K562 (cell line): Measurements from ENCODE around the gene TUBA1B. TPM values are rescaled to one million over a fixed set of nuclear protein-coding genes. Genes with fewer than 3 reads are reported as not detected.

Experiments used
- ASH1L ChIP-seq: fragments of 450-650 bp; IDR thresholded peaks from 2 replicates; pipeline ENCODE4 v1.6.1; 2018; ENCODE audit warnings: borderline replicate concordance, mild to moderate bottlenecking, low read depth; ENCODE audit not compliant: partially characterized antibody
- BRF1 ChIP-seq: IDR thresholded peaks from 3 replicates; pipeline ENCODE4 v1.6.1; 2011; ENCODE audit warnings: borderline replicate concordance, mild to moderate bottlenecking; ENCODE audit not compliant: insufficient read length; ENCODE audit errors: extremely low read depth
- COPS2 ChIP-seq: fragments of 450-650 bp; conservative IDR thresholded peaks from 2 replicates; pipeline ENCODE4 v1.6.1; 2016; ENCODE audit warnings: mild to moderate bottlenecking, moderate library complexity
- HDAC6 ChIP-seq: IDR thresholded peaks from 2 replicates; pipeline ENCODE4 v1.6.1; 2012; ENCODE audit warnings: low read depth, mild to moderate bottlenecking, control low read depth, inconsistent platforms, low read length, moderate library complexity
- HSF4 ChIP-seq: fragments of 250-450 bp; sonication (Bioruptor Pico); IDR thresholded peaks from 2 replicates; pipeline ENCODE4 v2.1.2; 2022; ENCODE audit warnings: mild to moderate bottlenecking, moderate library complexity, borderline replicate concordance
- LCOR ChIP-seq: sonication (generic); formaldehyde crosslinking; IDR thresholded peaks from 2 replicates; pipeline ENCODE4 v1.8.0; 2022; ENCODE audit warnings: mild to moderate bottlenecking, missing genetic modification reagents
- MEIS2 ChIP-seq: fragments of 450-650 bp; IDR thresholded peaks from 2 replicates; pipeline ENCODE4 v1.6.1; 2014; ENCODE audit warnings: mild to moderate bottlenecking; ENCODE audit not compliant: partially characterized antibody
- MYC ChIP-seq, 2 experiments: fragments of 250-450 bp in 1 of 2; sonication (Bioruptor Pico) in 1 of 2; IDR thresholded peaks; 2 replicates each; pipeline versions ENCODE4 v1.5.1 to v1.6.1; 2012 to 2021; ENCODE audit warnings: low read depth in 2 of 2, borderline replicate concordance in 1 of 2, improper control_type of control experiment in 1 of 2, low read length in 1 of 2, mild to moderate bottlenecking in 1 of 2, moderate library complexity in 1 of 2
- NFE2 ChIP-seq: IDR thresholded peaks from 2 replicates; pipeline ENCODE4 v1.6.1; 2014; ENCODE audit warnings: antibody characterized with exemption, low read depth
- RBM39 ChIP-seq: fragments of 200-400 bp; formaldehyde crosslinking; optimal IDR thresholded peaks from 2 replicates; pipeline ENCODE3; 2018; ENCODE audit warnings: low read depth, low read length
- RFX1 ChIP-seq: fragments of 450-650 bp; IDR thresholded peaks from 2 replicates; pipeline ENCODE4 v1.6.1; 2016; ENCODE audit warnings: mild to moderate bottlenecking, moderate library complexity
- ZNF561 ChIP-seq: fragments of 450-650 bp; formaldehyde crosslinking; conservative IDR thresholded peaks from 2 replicates; pipeline ENCODE4 v1.4.0; 2020; ENCODE audit warnings: mild to moderate bottlenecking, moderate library complexity
- ZNF780A ChIP-seq: fragments of 250-450 bp; sonication (Bioruptor Pico); IDR thresholded peaks from 2 replicates; pipeline ENCODE4 v1.5.0; 2021; ENCODE audit warnings: mild to moderate bottlenecking
- polyA plus RNA-seq, 8 experiments: library from polyadenylated mRNA; depleted of rRNA in 4 of 8; stranded (reverse) in 5 of 8; unstranded in 3 of 8; fragments of >200 nt; fragmentation: Nextera tagmentation in 2 of 8; fragmentation: Illumina TruSeq in 1 of 8; extraction: Ambion mirVana in 2 of 8; extraction: Trizol in 1 of 8; gene quantifications; 2 replicates each; pipeline versions ENCODE4 v1.2.1 to v1.2.3, GENCODE V29; 2011 to 2014; ENCODE audit warnings: inconsistent platforms in 1 of 8, missing spikeins in 1 of 8
- total RNA-seq, 7 experiments: library from RNA; depleted of rRNA in 6 of 7; stranded (reverse); fragments of >200 nt in 6 of 7; fragmentation: Illumina TruSeq in 2 of 7; extraction: Trizol in 2 of 7; gene quantifications; 2 replicates each; pipeline versions ENCODE4 v1.2.1 to v1.2.3, GENCODE V29; 2011 to 2021; ENCODE audit warnings: low replicate concordance in 1 of 7
- TF ChIP-seq, protein P1 (sequence below): fragments of 450-650 bp; formaldehyde crosslinking; IDR thresholded peaks from 2 replicates; pipeline ENCODE4 v1.4.0; 2022; ENCODE audit warnings: missing genetic modification characterization
- TF ChIP-seq, protein P2 (sequence below): fragments of 250-450 bp; sonication (Bioruptor Pico); IDR thresholded peaks from 2 replicates; pipeline ENCODE4 v1.8.0; 2022; ENCODE audit warnings: moderate library complexity, mild to moderate bottlenecking, inconsistent platforms
- TF ChIP-seq, protein P3 (sequence below): sonication (generic); formaldehyde crosslinking; IDR thresholded peaks from 2 replicates; pipeline ENCODE4 v1.8.0; 2022; ENCODE audit warnings: missing genetic modification reagents, mild to moderate bottlenecking, moderate library complexity, borderline replicate concordance
- TF ChIP-seq, protein P4 (sequence below): fragments of 450-650 bp; formaldehyde crosslinking; IDR thresholded peaks from 2 replicates; pipeline ENCODE4 v1.4.0; 2020; ENCODE audit warnings: mild to moderate bottlenecking, moderate library complexity
- TF ChIP-seq, protein P5 (sequence below): sonication (generic); formaldehyde crosslinking; IDR thresholded peaks from 2 replicates; pipeline ENCODE4 v1.8.0; 2022; ENCODE audit warnings: mild to moderate bottlenecking, missing genetic modification reagents, borderline replicate concordance

TUBA1B gene
- total and polyA plus RNA-seq, 9 of the 15 experiments (the other 6 are each of a cell fraction or from before 2014, with no cell fraction given): 2,189 to 4,624 (median 2,628) TPM

DNA sequence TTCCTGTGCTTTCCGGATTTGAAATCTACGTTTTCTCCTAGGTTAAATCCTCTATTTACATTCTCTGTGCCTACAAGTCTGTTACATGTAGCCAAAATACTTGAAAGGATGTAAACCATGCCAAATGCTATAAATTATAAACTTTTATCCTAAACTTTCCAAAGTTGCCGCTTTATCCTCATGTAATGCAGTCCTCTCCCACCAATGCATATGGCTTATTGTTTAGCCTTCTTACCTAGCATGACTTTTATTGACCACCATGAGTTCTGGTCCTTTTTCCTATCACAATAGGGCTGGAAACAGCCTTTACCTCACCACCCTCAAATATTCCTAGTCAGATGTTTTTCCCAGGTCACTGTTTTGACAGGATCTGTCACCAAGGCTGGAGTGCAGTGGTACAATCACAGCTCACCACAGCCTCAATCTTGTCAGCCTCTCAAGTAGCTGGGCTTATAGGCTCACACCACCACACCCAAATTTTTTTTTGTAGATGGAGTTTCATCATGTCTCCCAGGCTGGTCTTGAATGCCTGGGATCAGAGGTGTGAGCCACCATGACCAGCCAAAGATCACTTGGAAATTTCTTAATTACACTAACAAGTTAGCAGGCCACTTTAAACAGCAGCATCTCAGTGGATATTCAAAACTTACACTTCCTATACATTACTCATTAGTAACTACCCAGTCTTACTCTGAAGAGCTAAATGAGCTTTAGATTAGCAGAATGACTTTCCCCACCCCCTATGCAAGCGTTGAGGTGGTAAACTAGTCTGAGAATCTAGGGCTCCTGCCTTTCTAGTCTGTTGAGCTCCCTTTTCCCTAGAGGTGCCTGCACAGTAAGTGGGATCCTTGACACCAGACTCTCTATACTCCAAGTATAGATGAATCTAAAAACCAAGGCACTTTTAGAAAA is 4.1 kb downstream of the TUBA1B start (continued):
- TF ChIP-seq MEIS2 (peak; percentile 88), MYC (IDR thresholded peaks at IDR 0.05; ENCODE audit: low read depth, low read length) (no peak), MYC (CRISPR knock-in tag; IDR thresholded peaks at IDR 0.05; ENCODE audit: borderline replicate concordance, low read depth) (no peak), LCOR (CRISPR knock-in tag) (no peak; the same call in 1 of the 2 replicates), RBM39 (no peak), ZNF780A (CRISPR knock-in tag) (no peak), RFX1 (no peak), ZNF561 (CRISPR knock-in tag) (no peak), NFE2 (peak; percentile 10; the same call in 1 of the 2 replicates), HDAC6 (no peak), BRF1 (no peak), HSF4 (no peak), COPS2 (no peak), ASH1L (no peak)
- TF ChIP-seq, protein P1, sequence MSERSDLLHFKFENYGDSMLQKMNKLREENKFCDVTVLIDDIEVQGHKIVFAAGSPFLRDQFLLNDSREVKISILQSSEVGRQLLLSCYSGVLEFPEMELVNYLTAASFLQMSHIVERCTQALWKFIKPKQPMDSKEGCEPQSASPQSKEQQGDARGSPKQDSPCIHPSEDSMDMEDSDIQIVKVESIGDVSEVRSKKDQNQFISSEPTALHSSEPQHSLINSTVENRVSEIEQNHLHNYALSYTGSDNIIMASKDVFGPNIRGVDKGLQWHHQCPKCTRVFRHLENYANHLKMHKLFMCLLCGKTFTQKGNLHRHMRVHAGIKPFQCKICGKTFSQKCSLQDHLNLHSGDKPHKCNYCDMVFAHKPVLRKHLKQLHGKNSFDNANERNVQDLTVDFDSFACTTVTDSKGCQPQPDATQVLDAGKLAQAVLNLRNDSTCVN (CRISPR knock-in tag): peak; percentile 96; the same call in 1 of the 2 replicates
- TF ChIP-seq, protein P2, sequence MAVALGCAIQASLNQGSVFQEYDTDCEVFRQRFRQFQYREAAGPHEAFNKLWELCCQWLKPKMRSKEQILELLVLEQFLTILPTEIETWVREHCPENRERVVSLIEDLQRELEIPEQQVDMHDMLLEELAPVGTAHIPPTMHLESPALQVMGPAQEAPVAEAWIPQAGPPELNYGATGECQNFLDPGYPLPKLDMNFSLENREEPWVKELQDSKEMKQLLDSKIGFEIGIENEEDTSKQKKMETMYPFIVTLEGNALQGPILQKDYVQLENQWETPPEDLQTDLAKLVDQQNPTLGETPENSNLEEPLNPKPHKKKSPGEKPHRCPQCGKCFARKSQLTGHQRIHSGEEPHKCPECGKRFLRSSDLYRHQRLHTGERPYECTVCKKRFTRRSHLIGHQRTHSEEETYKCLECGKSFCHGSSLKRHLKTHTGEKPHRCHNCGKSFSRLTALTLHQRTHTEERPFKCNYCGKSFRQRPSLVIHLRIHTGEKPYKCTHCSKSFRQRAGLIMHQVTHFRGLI (CRISPR knock-in tag): no peak
- TF ChIP-seq, protein P3, sequence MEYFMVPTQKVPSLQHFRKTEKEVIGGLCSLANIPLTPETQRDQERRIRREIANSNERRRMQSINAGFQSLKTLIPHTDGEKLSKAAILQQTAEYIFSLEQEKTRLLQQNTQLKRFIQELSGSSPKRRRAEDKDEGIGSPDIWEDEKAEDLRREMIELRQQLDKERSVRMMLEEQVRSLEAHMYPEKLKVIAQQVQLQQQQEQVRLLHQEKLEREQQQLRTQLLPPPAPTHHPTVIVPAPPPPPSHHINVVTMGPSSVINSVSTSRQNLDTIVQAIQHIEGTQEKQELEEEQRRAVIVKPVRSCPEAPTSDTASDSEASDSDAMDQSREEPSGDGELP: no peak
- TF ChIP-seq, protein P4, sequence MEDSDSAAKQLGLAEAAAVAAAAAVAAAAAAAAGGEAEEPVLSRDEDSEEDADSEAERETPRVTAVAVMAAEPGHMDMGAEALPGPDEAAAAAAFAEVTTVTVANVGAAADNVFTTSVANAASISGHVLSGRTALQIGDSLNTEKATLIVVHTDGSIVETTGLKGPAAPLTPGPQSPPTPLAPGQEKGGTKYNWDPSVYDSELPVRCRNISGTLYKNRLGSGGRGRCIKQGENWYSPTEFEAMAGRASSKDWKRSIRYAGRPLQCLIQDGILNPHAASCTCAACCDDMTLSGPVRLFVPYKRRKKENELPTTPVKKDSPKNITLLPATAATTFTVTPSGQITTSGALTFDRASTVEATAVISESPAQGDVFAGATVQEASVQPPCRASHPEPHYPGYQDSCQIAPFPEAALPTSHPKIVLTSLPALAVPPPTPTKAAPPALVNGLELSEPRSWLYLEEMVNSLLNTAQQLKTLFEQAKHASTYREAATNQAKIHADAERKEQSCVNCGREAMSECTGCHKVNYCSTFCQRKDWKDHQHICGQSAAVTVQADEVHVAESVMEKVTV (CRISPR knock-in tag): no peak
- TF ChIP-seq, protein P5, sequence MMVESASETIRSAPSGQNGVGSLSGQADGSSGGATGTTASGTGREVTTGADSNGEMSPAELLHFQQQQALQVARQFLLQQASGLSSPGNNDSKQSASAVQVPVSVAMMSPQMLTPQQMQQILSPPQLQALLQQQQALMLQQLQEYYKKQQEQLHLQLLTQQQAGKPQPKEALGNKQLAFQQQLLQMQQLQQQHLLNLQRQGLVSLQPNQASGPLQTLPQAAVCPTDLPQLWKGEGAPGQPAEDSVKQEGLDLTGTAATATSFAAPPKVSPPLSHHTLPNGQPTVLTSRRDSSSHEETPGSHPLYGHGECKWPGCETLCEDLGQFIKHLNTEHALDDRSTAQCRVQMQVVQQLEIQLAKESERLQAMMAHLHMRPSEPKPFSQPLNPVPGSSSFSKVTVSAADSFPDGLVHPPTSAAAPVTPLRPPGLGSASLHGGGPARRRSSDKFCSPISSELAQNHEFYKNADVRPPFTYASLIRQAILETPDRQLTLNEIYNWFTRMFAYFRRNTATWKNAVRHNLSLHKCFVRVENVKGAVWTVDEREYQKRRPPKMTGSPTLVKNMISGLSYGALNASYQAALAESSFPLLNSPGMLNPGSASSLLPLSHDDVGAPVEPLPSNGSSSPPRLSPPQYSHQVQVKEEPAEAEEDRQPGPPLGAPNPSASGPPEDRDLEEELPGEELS (CRISPR knock-in tag): no peak
